SK-N-SH (cell line): ENCODE results near the gene KLRC2.
"Not testable (repeated sequence)": the region's sequence is repeated elsewhere in the genome, so short reads cannot be mapped to it uniquely, and the experiment has no call there.

Experiments
- EP300 ChIP-seq, 2 experiments: IDR thresholded peaks; 2 replicates each; pipeline versions ENCODE4 v1.4.0 to v1.6.1; 2012; ENCODE audit warnings: borderline replicate concordance in 1 of 2, low read depth in 1 of 2, low read length in 1 of 2
- EZH2phosphoT487 ChIP-seq: fragments of 200-600 bp; sonication (generic); IDR thresholded peaks from 2 replicates; pipeline ENCODE4 v1.6.1; 2017; ENCODE audit warnings: low read depth, mixed run types, mild to moderate bottlenecking, antibody characterized with exemption, moderate library complexity, borderline replicate concordance
- MXI1 ChIP-seq: IDR thresholded peaks from 2 replicates; pipeline ENCODE4 v1.6.1; 2012; ENCODE audit warnings: mild to moderate bottlenecking, low read depth, low read length, improper control_type of control experiment
- POLR2AphosphoS5 ChIP-seq: IDR thresholded peaks from 2 replicates; pipeline ENCODE4 v1.6.1; 2012; ENCODE audit warnings: low read depth, low read length
- RAD21 ChIP-seq: IDR thresholded peaks from 2 replicates; pipeline ENCODE4 v1.6.1; 2012; ENCODE audit warnings: mild to moderate bottlenecking, low read length
- SMC3 ChIP-seq: IDR thresholded peaks from 2 replicates; pipeline ENCODE4 v1.6.1; 2012; ENCODE audit warnings: low read depth, low read length, improper control_type of control experiment
- TAF1 ChIP-seq: IDR thresholded peaks from 2 replicates; pipeline ENCODE4 v1.6.1; 2012; ENCODE audit warnings: low read depth, mild to moderate bottlenecking, low read length, moderate library complexity, borderline replicate concordance
- TCF12 ChIP-seq: IDR thresholded peaks from 2 replicates; pipeline ENCODE4 v1.4.0; 2012
- YY1 ChIP-seq: IDR thresholded peaks from 2 replicates; pipeline ENCODE4 v1.4.0; 2012; ENCODE audit warnings: low read depth, mild to moderate bottlenecking
- TF ChIP-seq, protein P1 (sequence below): fragments of 200-600 bp; sonication (generic); IDR thresholded peaks from 2 replicates; pipeline ENCODE4 v1.6.1; 2017; ENCODE audit warnings: antibody characterized with exemption, mild to moderate bottlenecking, moderate library complexity
- TF ChIP-seq, protein P2 (sequence below): IDR thresholded peaks from 2 replicates; pipeline ENCODE4 v1.6.1; 2012; ENCODE audit warnings: mild to moderate bottlenecking, low read depth, low read length, moderate library complexity
- TF ChIP-seq, protein P3 (sequence below): fragments of 150-350 bp; IDR thresholded peaks from 2 replicates; pipeline ENCODE4 v1.6.1; 2016; ENCODE audit warnings: mild to moderate bottlenecking, low read depth, low read length
- TF ChIP-seq, protein P4 (sequence below): IDR thresholded peaks from 2 replicates; pipeline ENCODE4 v1.4.0; 2012; ENCODE audit warnings: low read depth, borderline replicate concordance
- TF ChIP-seq, protein P5 (sequence below): IDR thresholded peaks from 2 replicates; pipeline ENCODE4; 2012

DNA sequence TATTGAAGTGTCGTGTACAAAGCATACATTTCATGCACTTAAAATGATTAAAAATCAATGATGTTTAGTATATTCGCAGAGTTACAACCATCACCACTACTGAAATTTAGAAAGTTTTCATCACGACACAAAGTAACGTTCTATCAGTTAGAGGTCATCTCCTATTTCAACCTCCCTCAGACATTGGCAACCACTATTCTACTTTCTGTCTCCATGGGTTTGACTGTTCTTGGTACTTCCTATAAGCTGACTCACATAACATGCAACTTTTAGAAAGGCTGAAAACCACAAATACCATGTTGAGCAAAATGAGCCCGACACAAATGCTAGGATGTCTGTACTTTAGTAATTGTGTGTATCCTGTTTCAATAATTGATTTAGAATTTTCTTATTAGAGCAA lies 10.2 kb upstream of the KLRC2 start:
- TF ChIP-seq MXI1; EZH2phosphoT487; EP300 (IDR thresholded peaks at IDR 0.05; ENCODE audit: borderline replicate concordance in 1 of 2, low read depth in 1 of 2, low read length in 1 of 2); TCF12; TAF1; POLR2AphosphoS5; RAD21; SMC3; YY1: not testable (repeated sequence)
- TF ChIP-seq, protein P1, sequence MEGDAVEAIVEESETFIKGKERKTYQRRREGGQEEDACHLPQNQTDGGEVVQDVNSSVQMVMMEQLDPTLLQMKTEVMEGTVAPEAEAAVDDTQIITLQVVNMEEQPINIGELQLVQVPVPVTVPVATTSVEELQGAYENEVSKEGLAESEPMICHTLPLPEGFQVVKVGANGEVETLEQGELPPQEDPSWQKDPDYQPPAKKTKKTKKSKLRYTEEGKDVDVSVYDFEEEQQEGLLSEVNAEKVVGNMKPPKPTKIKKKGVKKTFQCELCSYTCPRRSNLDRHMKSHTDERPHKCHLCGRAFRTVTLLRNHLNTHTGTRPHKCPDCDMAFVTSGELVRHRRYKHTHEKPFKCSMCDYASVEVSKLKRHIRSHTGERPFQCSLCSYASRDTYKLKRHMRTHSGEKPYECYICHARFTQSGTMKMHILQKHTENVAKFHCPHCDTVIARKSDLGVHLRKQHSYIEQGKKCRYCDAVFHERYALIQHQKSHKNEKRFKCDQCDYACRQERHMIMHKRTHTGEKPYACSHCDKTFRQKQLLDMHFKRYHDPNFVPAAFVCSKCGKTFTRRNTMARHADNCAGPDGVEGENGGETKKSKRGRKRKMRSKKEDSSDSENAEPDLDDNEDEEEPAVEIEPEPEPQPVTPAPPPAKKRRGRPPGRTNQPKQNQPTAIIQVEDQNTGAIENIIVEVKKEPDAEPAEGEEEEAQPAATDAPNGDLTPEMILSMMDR: not testable (repeated sequence)
- TF ChIP-seq, protein P2, sequence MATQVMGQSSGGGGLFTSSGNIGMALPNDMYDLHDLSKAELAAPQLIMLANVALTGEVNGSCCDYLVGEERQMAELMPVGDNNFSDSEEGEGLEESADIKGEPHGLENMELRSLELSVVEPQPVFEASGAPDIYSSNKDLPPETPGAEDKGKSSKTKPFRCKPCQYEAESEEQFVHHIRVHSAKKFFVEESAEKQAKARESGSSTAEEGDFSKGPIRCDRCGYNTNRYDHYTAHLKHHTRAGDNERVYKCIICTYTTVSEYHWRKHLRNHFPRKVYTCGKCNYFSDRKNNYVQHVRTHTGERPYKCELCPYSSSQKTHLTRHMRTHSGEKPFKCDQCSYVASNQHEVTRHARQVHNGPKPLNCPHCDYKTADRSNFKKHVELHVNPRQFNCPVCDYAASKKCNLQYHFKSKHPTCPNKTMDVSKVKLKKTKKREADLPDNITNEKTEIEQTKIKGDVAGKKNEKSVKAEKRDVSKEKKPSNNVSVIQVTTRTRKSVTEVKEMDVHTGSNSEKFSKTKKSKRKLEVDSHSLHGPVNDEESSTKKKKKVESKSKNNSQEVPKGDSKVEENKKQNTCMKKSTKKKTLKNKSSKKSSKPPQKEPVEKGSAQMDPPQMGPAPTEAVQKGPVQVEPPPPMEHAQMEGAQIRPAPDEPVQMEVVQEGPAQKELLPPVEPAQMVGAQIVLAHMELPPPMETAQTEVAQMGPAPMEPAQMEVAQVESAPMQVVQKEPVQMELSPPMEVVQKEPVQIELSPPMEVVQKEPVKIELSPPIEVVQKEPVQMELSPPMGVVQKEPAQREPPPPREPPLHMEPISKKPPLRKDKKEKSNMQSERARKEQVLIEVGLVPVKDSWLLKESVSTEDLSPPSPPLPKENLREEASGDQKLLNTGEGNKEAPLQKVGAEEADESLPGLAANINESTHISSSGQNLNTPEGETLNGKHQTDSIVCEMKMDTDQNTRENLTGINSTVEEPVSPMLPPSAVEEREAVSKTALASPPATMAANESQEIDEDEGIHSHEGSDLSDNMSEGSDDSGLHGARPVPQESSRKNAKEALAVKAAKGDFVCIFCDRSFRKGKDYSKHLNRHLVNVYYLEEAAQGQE: not testable (repeated sequence)
- TF ChIP-seq, protein P3, sequence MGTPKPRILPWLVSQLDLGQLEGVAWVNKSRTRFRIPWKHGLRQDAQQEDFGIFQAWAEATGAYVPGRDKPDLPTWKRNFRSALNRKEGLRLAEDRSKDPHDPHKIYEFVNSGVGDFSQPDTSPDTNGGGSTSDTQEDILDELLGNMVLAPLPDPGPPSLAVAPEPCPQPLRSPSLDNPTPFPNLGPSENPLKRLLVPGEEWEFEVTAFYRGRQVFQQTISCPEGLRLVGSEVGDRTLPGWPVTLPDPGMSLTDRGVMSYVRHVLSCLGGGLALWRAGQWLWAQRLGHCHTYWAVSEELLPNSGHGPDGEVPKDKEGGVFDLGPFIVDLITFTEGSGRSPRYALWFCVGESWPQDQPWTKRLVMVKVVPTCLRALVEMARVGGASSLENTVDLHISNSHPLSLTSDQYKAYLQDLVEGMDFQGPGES: not testable (repeated sequence)
- TF ChIP-seq, protein P4, sequence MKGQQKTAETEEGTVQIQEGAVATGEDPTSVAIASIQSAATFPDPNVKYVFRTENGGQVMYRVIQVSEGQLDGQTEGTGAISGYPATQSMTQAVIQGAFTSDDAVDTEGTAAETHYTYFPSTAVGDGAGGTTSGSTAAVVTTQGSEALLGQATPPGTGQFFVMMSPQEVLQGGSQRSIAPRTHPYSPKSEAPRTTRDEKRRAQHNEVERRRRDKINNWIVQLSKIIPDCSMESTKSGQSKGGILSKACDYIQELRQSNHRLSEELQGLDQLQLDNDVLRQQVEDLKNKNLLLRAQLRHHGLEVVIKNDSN: not testable (repeated sequence)
- TF ChIP-seq, protein P5, sequence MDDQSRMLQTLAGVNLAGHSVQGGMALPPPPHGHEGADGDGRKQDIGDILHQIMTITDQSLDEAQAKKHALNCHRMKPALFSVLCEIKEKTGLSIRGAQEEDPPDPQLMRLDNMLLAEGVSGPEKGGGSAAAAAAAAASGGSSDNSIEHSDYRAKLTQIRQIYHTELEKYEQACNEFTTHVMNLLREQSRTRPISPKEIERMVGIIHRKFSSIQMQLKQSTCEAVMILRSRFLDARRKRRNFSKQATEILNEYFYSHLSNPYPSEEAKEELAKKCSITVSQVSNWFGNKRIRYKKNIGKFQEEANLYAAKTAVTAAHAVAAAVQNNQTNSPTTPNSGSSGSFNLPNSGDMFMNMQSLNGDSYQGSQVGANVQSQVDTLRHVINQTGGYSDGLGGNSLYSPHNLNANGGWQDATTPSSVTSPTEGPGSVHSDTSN: not testable (repeated sequence)
